Chondrocyte (in vitro differentiated cells): ENCODE data around the gene LARP1. TPM values are rescaled to one million over a fixed set of nuclear protein-coding genes. Genes with fewer than 3 reads are reported as not detected.
A peak's percentile ranks its signal among the peaks of the same experiment; 100 is the strongest.

Experiments
- DNase-seq: peaks from one replicate; pipeline ENCODE4 v3.0.0; 2021; ENCODE audit warnings: mixed read lengths, low spot score
- H3K27ac Mint-ChIP-seq: one replicate; pipeline ENCODE4 v1.8.0; 2021; ENCODE audit warnings: mild to moderate bottlenecking, moderate library complexity, mixed read lengths; ENCODE audit not compliant: unreplicated experiment
- H3K27me3 Mint-ChIP-seq: 2 replicates; pipeline ENCODE4 v1.8.0; 2021; ENCODE audit warnings: low read depth, mixed read lengths
- H3K36me3 Mint-ChIP-seq: 2 replicates; pipeline ENCODE4 v1.8.0; 2021; ENCODE audit warnings: low read depth, mixed read lengths
- H3K4me1 Mint-ChIP-seq: 2 replicates; pipeline ENCODE4 v1.8.0; 2021; ENCODE audit warnings: low read depth, mild to moderate bottlenecking, mixed read lengths
- H3K4me3 Mint-ChIP-seq: one replicate; pipeline ENCODE4 v1.8.0; 2021; ENCODE audit warnings: mild to moderate bottlenecking, moderate library complexity, mixed read lengths; ENCODE audit not compliant: unreplicated experiment
- H3K9me3 Mint-ChIP-seq: 2 replicates; pipeline ENCODE4 v1.8.0; 2021; ENCODE audit warnings: low read depth, mixed read lengths
- total RNA-seq: library from RNA; stranded (reverse); gene quantifications from 3 replicates; pipeline ENCODE4 v1.2.1, GENCODE V29; 2021
- TF ChIP-seq, protein P1 (sequence below): fragments of 200-600 bp; sonication (generic); IDR thresholded peaks from 2 replicates; pipeline ENCODE4 v1.5.0; 2021; ENCODE audit warnings: antibody characterized with exemption, mild to moderate bottlenecking, moderate library complexity

Gene LARP1
- total RNA-seq, 1 donor from 2014 or later = 258 TPM

DNA sequence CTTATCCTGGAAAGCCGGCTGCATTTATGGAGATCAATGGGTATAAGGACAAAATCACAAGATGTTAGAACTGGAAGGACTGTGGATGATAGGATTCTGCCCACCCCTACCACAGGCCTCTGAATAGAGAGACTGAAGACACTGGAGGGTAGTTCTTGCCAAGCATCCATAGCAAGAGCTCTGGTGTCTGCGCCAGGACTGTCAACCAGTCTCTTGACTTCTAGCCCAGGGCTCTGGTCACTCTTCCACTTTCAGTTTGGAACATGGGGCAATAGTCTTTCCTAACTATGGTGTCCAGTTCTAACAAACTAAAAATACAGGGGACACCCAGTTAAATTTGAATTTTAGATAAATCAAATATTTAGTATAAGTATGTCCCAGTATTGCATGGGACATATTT lies 23.4 kb downstream of the LARP1 start:
- Mint-ChIP-seq H3K36me3 (no peaks in the 10 kb centered on the region), H3K27ac (peak overlapping the region; percentile 54), H3K9me3 (no peaks in the 10 kb centered on the region), H3K27me3 (no peaks in the 10 kb centered on the region), H3K4me3 (no peak overlapping the region), H3K4me1 (peaks cover 54% of the 10 kb centered on the region)
- TF ChIP-seq, protein P1, sequence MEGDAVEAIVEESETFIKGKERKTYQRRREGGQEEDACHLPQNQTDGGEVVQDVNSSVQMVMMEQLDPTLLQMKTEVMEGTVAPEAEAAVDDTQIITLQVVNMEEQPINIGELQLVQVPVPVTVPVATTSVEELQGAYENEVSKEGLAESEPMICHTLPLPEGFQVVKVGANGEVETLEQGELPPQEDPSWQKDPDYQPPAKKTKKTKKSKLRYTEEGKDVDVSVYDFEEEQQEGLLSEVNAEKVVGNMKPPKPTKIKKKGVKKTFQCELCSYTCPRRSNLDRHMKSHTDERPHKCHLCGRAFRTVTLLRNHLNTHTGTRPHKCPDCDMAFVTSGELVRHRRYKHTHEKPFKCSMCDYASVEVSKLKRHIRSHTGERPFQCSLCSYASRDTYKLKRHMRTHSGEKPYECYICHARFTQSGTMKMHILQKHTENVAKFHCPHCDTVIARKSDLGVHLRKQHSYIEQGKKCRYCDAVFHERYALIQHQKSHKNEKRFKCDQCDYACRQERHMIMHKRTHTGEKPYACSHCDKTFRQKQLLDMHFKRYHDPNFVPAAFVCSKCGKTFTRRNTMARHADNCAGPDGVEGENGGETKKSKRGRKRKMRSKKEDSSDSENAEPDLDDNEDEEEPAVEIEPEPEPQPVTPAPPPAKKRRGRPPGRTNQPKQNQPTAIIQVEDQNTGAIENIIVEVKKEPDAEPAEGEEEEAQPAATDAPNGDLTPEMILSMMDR = no peak
- DNase-seq = no peak

DNA sequence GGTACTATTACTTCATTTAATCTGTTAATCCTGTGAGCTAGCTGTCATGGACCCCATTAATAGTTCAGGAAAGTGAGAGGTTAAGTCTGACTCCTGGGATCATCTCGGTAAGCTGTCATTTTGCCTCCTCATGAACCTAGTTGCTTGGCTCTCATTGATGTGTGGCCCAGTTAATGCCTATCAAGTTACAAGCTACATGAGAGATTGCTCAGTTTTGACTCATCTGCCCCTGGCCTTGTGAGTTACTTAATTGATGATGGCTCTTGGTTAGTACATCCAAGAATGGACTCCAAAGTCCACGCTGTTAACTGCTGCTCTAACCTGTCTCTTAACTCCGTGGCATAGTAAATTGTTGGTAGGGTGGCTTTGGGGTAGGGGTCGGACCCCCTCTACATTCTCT lies 23.9 kb downstream of the LARP1 start:
- Mint-ChIP-seq H3K9me3 (no peaks in the 10 kb centered on the region), H3K4me1 (peaks cover 58% of the 10 kb centered on the region), H3K27ac (peak overlapping the region; percentile 53), H3K36me3 (no peaks in the 10 kb centered on the region), H3K4me3 (no peak overlapping the region), H3K27me3 (no peaks in the 10 kb centered on the region)
- no peak for DNase-seq
- TF ChIP-seq, protein P1 = no peak

DNA sequence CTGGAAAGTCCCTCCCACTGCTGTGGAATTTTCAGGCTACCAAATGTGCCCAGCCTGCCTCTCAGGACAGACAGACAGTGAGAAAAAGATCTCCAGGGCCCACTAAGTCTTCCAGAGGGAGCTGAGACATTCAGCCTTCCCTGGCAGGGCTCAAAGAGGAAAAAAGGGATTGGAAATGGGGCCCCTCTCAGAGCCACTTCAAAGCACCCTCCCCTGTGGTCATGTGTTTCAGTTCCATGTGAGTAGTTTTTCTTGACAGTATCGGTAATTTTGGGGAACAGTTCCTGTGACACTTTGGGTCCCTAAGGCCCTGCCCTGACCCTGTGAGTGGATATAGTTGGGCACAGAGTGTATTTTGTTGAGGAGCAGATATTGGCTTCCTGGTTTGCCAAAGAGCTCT lies 25.0 kb downstream of the LARP1 start:
- Mint-ChIP-seq H3K27me3 (no peaks in the 10 kb centered on the region), H3K9me3 (no peaks in the 10 kb centered on the region), H3K4me3 (no peak overlapping the region), H3K36me3 (no peaks in the 10 kb centered on the region), H3K27ac (no peak overlapping the region), H3K4me1 (peaks cover 61% of the 10 kb centered on the region)
- TF ChIP-seq, protein P1 = no peak
- no peak for DNase-seq

DNA sequence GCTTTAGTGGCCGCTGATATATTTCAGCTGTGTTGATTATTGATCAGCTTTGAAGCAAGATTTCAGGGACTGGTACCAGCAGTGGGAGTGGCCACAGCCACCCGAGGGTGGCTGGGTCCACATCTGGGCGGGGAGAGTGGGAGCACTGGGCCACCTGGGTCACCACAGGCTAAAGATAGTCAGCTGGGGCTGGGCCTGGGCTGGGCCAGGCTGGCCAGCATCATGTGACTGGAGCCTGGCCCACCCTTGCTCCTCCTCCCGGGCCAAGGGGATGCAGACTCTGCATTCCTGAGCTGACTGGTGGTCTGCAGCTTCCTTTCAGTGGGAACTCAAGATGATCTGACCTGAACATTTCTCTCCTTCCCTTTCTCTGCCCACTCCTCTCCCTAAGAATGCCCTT lies 27.1 kb downstream of the LARP1 start:
- DNase-seq = no peak
- H3K27ac Mint-ChIP-seq = peak overlapping the region; percentile 22
- H3K4me1 Mint-ChIP-seq = peaks cover 69% of the 10 kb centered on the region

DNA sequence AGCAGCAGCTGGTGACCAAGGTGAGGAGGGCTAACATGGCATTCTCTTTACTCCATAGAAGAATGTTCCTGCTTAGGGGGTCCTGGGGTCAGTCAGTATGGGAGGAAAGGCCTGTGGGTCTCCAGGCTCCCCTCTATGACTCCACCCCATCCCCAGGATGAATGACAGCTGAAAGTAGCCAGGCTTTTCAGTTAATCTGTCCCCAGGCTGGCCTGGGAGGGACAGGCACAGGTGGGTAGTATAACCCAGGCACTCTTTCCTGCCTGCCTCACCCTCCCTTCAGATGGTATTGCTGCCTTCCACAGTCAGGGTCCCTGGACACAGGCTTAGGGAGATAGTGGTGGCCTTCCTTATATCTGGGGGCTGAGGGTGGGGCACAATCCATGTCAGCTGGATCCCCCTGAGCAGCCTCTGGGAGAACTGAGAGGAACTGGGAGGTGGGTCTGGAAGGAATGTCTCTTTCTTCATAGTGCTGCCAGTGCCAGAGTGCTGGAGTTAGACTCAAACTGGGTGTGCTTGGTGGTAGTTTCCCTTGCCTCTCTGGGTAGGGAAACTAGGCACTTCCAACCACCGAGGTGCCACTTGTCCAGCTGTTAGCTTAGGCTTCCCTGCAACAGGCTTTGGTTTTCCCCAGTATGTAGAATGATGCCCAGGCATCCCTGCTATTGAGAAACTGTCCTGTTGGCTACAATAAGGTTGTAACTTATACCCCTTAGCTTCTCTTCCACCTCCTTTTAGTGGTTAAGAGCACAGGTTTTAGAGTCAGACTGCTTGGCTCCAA lies 27.8 kb downstream of the LARP1 start:
- Mint-ChIP-seq H3K27me3 (no peaks in the 10 kb centered on the region), H3K9me3 (no peaks in the 10 kb centered on the region), H3K4me1 (peaks cover 76% of the 10 kb centered on the region), H3K36me3 (no peaks in the 10 kb centered on the region), H3K4me3 (no peak overlapping the region), H3K27ac (peak overlapping the region; percentile 22)
- DNase-seq = no peak
- TF ChIP-seq, protein P1 = no peak

More for the DNA sequence above, 27.1 kb downstream of the LARP1 start:
- H3K4me3 Mint-ChIP-seq = no peak overlapping the region
- TF ChIP-seq, protein P1 = no peak
- H3K27me3 Mint-ChIP-seq = no peaks in the 10 kb centered on the region
- H3K9me3 Mint-ChIP-seq = no peaks in the 10 kb centered on the region
- H3K36me3 Mint-ChIP-seq = no peaks in the 10 kb centered on the region
